T-cell (primary cell): ENCODE measurements around the gene MAPK12. TPM values are rescaled to one million over a fixed set of nuclear protein-coding genes. Genes with fewer than 3 reads are reported as not detected.
A peak's percentile ranks its signal among the peaks of the same experiment; 100 is the strongest.

Experiments
- ATAC-seq, 4 experiments: fragments of 200-7000 bp in 3 of 4; fragments of 150-1000 bp in 1 of 4; cut with Tn5 transposase; replicated peaks in 1 of 4; 1 replicate in 3 of 4; 2 replicates in 1 of 4; pipeline ENCODE4 v1.10.0; 2021; ENCODE audit warnings: moderate library complexity in 3 of 4, mild to moderate bottlenecking in 2 of 4, moderate number of reproducible peaks in 1 of 4
- CTCF ChIA-PET, 2 donors: fragments of 300-600 bp; sonication (Branson Sonifier 250); formaldehyde crosslinking; loops; one replicate each; lab custom pipeline; 2022; ENCODE audit warnings: antibody characterized with exemption in 2 of 2; lab: Charles Lee
- POLR2A ChIA-PET, 2 donors: fragments of 300-600 bp; sonication (Branson Sonifier 250); formaldehyde crosslinking; loops; one replicate each; lab custom pipeline; 2022; ENCODE audit warnings: antibody characterized with exemption in 2 of 2; lab: Charles Lee
- DNase-seq, 35 experiments: peaks; one replicate each; pipeline versions ENCODE4 v3.0.0 to v3.0.0-alpha.2; 2013 to 2023
- H3K27ac ChIP-seq: one replicate; pipeline ENCODE4 v1.5.1; 2013; ENCODE audit warnings: low read length
- H3K27me3 ChIP-seq, 2 experiments: replicated peaks in 1 of 2; 1 replicate in 1 of 2; 2 replicates in 1 of 2; pipeline versions ENCODE4 v1.6.1 to v1.7.0; 2013; ENCODE audit warnings: low read length in 1 of 2, mixed read lengths in 1 of 2; ENCODE audit not compliant: control insufficient read depth in 2 of 2, insufficient read depth in 2 of 2; ENCODE audit errors: extremely low read depth in 1 of 2
- H3K36me3 ChIP-seq, 2 donors: 1 replicate in 1 of 2; 2 replicates in 1 of 2; pipeline versions ENCODE4 v1.6.1 to v1.7.0; 2013; ENCODE audit warnings: low read length in 1 of 2; ENCODE audit not compliant: control insufficient read depth in 2 of 2, insufficient read depth in 1 of 2; ENCODE audit errors: extremely low read depth in 1 of 2
- H3K4me1 ChIP-seq, 2 experiments: 1 replicate in 1 of 2; 2 replicates in 1 of 2; pipeline versions ENCODE4 v1.6.1 to v1.7.0; 2013; ENCODE audit warnings: low read length in 2 of 2, mixed read lengths in 1 of 2; ENCODE audit not compliant: insufficient read depth in 2 of 2, control insufficient read depth in 1 of 2; ENCODE audit errors: extremely low read depth in 1 of 2
- H3K4me3 ChIP-seq, 2 donors: 1 replicate in 1 of 2; 2 replicates in 1 of 2; pipeline versions ENCODE4 v1.5.1 to v1.7.0; 2013; ENCODE audit warnings: mild to moderate bottlenecking in 2 of 2, low read length in 1 of 2, moderate library complexity in 1 of 2; ENCODE audit not compliant: control insufficient read depth in 1 of 2; ENCODE audit errors: extremely low read depth in 1 of 2
- H3K9me3 ChIP-seq: 2 replicates; pipeline ENCODE4 v1.7.0; 2013
- H3K27ac Mint-ChIP-seq, 2 donors: one replicate each; pipeline ENCODE4 v1.8.0; 2020 to 2021; ENCODE audit warnings: mild to moderate bottlenecking in 2 of 2, mixed read lengths in 2 of 2
- H3K27me3 Mint-ChIP-seq, 2 donors: one replicate each; pipeline ENCODE4 v1.8.0; 2021 to 2022; ENCODE audit warnings: mixed read lengths in 2 of 2
- H3K36me3 Mint-ChIP-seq: one replicate; pipeline ENCODE4 v1.8.0; 2021; ENCODE audit warnings: mixed read lengths
- H3K4me1 Mint-ChIP-seq, 3 donors: one replicate each; pipeline ENCODE4 v1.8.0; 2020 to 2022; ENCODE audit warnings: mixed read lengths in 3 of 3, mild to moderate bottlenecking in 1 of 3
- H3K4me3 Mint-ChIP-seq, 3 donors: one replicate each; pipeline ENCODE4 v1.8.0; 2020 to 2022; ENCODE audit warnings: mild to moderate bottlenecking in 3 of 3, mixed read lengths in 3 of 3, moderate library complexity in 3 of 3
- H3K9me3 Mint-ChIP-seq, 3 donors: one replicate each; pipeline ENCODE4 v1.8.0; 2020 to 2022; ENCODE audit warnings: mixed read lengths in 3 of 3
- WGBS: methylation state at CpG from one replicate; pipeline ENCODE4 v1.1.5; 2013; ENCODE audit warnings: missing lambda C conversion rate; ENCODE audit not compliant: insufficient coverage; 5-methylcytosine and 5-hydroxymethylcytosine counted together
- total RNA-seq, 35 experiments: library from RNA in 6 of 35; stranded (reverse) in 6 of 35; fragments of 120-200 nt in 1 of 35; gene quantifications; one replicate each; pipeline versions ENCODE4 v1.2.1 to v1.2.4 and lab custom pipeline; 2013 to 2026

Gene MAPK12
- total RNA-seq, 5 donors from 2014 or later (not counting 1 experiment from before 2014, with no cell fraction given) = 1.7 to 3.1 (median 2.9) TPM

DNA sequence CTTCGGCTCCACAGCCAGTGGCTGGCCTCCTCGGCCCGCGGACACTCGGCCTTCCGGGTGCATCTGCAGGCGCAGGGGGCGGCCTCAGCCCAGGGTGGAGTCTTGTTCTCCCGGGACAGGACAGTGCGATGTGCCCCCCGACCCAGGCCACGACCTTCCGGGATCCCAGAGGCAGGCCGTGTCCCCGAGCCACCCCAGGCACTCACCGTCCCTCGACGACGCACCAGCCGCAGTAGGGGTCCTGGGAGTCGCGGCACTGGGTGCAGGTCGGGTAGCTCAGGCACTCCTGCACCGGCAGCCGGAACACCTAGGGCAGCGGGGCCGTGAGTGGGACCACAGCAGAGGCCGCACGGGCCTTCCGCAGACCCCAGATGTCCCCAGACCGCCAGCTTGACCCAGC lies 26.2 kb upstream of the MAPK12 start:
- Histone ChIP-seq H3K9me3 (no peaks in the 10 kb centered on the region), H3K36me3 (no peaks in the 10 kb centered on the region), H3K4me3 (no peak overlapping the region), H3K4me1 (peaks cover 0 to 9% of the 10 kb centered on the region in 2 experiments), H3K27ac (no peak overlapping the region), H3K27me3 (peaks cover 0 to 47% of the 10 kb centered on the region in 2 experiments)
- Mint-ChIP-seq H3K27me3 (peaks cover 12 to 16% of the 10 kb centered on the region in 2 donors), H3K36me3 (no peaks in the 10 kb centered on the region), H3K4me3 (no peak overlapping the region), H3K4me1 (peaks cover 3 to 4% (median 3%) of the 10 kb centered on the region in 3 donors), H3K9me3 (no peaks in the 10 kb centered on the region), H3K27ac (no peak overlapping the region)
- POLR2A ChIA-PET = no interaction called here
- 93% methylated on average over 31 of the region's 31 CpGs for WGBS
- CTCF ChIA-PET = no interaction called here
- DNase-seq (no peak), ATAC-seq (no peak)

DNA sequence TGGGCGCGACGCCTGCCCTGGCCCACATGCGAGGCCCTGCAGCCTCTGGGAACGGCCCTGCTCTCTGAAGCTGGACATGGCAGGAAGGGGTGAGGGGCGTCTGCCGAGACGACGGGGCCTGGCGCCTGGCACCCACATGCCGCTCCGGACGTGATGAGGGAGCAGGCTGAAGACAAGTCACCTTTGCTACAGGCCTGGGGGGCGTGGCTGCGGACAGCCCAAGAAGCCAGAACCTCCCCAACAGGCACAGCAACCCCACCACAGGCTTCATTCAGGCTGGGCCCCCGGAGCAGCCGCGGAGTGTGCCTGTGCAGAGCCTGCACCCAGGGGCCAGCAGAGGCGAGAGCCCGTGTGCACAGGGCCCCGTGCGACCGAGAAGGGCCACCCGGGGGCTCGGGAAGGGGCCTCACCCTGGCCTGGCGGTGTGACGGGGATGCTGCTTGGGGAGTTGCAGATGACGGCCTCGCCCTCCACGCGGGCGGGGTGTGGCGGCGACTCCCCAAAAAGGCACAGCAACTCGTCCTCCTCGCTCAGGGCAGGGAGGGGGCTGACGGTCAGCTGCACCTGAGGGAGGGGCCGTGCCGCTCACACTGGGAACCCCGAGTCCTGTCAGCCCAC lies 25.3 kb upstream of the MAPK12 start:
- Histone ChIP-seq H3K4me3 (no peak overlapping the region), H3K4me1 (peaks cover 0 to 2% of the 10 kb centered on the region in 2 experiments), H3K9me3 (no peaks in the 10 kb centered on the region), H3K27me3 (peaks cover 0 to 38% of the 10 kb centered on the region in 2 experiments), H3K27ac (no peak overlapping the region), H3K36me3 (no peaks in the 10 kb centered on the region)
- Mint-ChIP-seq H3K27me3 (peaks cover 7 to 10% of the 10 kb centered on the region in 2 donors), H3K4me1 (no peaks in the 10 kb centered on the region), H3K27ac (no peak overlapping the region), H3K4me3 (no peak overlapping the region), H3K36me3 (no peaks in the 10 kb centered on the region), H3K9me3 (no peaks in the 10 kb centered on the region)
- ChIA-PET CTCF (no interaction called here), POLR2A (no interaction called here)
- 86% methylated on average over 37 of the region's 40 CpGs for WGBS
- DNase-seq (no peak), ATAC-seq (no peak)

DNA sequence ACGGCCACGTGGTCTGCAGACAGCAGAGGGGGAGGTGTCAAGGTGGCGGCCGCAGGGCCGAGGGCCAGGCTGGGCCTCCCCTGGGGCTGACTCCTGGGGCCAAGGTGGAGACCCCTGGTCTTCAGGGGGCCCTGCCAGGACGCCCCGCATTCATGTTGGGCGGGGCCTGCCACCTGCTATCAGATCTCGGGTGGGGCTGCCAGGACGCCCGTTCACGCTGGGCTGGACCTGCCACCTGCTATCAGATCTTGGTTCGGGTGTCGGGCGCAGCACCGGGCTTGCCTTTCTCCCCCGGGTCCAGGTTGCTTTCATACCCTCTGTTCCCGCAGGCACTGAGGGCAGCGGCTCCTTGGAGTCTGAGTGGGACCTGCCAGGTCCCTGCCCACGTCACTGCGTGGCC lies 24.8 kb upstream of the MAPK12 start:
- WGBS = 83% methylated on average over 21 of the region's 21 CpGs
- no peak for ATAC-seq
- CTCF ChIA-PET = no interaction called here
- Histone ChIP-seq H3K36me3 (no peaks in the 10 kb centered on the region), H3K4me3 (no peak overlapping the region), H3K4me1 (no peaks in the 10 kb centered on the region), H3K9me3 (no peaks in the 10 kb centered on the region), H3K27ac (no peak overlapping the region), H3K27me3 (peaks cover 0 to 32% of the 10 kb centered on the region in 2 experiments)
- Mint-ChIP-seq H3K4me1 (no peaks in the 10 kb centered on the region), H3K9me3 (no peaks in the 10 kb centered on the region), H3K4me3 (no peak overlapping the region), H3K27ac (no peak overlapping the region), H3K27me3 (peaks cover 1 to 4% of the 10 kb centered on the region in 2 donors), H3K36me3 (no peaks in the 10 kb centered on the region)
- POLR2A ChIA-PET = no interaction called here
- no peak for DNase-seq

DNA sequence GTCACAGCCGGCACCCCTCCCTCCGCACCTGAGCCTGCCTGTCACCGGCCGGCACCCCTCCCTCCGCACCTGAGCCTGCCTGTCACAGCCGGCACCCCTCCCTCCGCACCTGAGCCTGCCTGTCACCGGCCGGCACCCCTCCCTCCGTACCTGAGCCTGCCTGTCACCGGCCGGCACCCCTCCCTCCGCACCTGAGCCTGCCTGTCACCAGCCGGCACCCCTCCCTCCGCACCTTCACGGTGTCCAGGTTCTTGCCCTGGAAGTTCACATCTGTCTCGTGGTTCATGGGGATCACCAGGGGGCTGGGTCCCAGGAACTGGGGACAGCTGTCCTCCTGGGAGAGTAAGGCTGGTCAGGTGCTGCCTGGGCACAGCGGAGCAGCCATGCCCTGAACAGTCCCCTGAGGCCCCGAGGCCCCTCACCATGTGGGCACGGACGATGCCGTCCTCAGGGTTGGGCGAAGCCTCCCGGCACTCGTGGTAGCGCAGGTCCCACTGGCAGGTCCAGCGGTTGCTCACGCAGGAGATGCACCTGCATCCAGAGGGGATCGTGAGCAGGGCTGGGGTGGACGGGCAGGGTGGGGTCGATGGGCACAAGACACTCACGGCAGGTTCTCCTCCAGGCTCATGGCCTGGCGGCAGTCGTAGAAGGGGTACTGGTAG lies 24.2 kb upstream of the MAPK12 start:
- ChIA-PET POLR2A (no interaction called here), CTCF (no interaction called here)
- ATAC-seq (no peak), DNase-seq (no peak)
- Mint-ChIP-seq H3K27me3 (peaks cover 0 to 3% of the 10 kb centered on the region in 2 donors), H3K4me1 (no peaks in the 10 kb centered on the region), H3K4me3 (no peak overlapping the region), H3K27ac (no peak overlapping the region), H3K36me3 (no peaks in the 10 kb centered on the region), H3K9me3 (no peaks in the 10 kb centered on the region)
- Histone ChIP-seq H3K27ac (no peak overlapping the region), H3K36me3 (no peaks in the 10 kb centered on the region), H3K4me1 (no peaks in the 10 kb centered on the region), H3K27me3 (peaks cover 0 to 27% of the 10 kb centered on the region in 2 experiments), H3K9me3 (no peaks in the 10 kb centered on the region), H3K4me3 (no peak overlapping the region)
- 95% methylated on average over 24 of the region's 34 CpGs for WGBS

DNA sequence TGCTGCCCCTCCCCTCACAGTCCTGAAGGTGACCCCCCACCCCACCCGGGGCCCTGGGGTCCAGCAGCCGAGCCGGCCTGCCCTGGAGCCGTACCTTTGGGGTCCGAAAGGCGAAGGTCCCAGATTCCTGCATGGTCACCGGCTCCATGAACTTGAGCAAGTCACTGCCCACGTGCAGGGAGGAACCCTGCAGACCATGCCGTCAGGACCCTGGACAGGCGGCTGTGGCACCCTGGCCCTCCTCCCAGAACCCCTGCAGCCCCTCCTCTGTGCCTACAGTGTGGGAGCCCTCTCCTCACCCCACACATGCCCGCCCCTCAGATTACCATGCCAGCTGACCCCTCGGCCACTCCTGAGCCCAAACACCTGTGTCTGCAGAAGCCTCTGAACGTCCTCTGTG lies 23.0 kb upstream of the MAPK12 start:
- ATAC-seq (no peak), DNase-seq (no peak)
- H3K27ac ChIP-seq = no peak overlapping the region
- H3K9me3 ChIP-seq = no peaks in the 10 kb centered on the region
- Mint-ChIP-seq H3K4me3 (no peak overlapping the region), H3K9me3 (no peaks in the 10 kb centered on the region), H3K4me1 (no peaks in the 10 kb centered on the region), H3K36me3 (no peaks in the 10 kb centered on the region), H3K27me3 (peaks cover 0 to 3% of the 10 kb centered on the region in 2 donors), H3K27ac (peak overlapping the region in 1 of 2 donors; percentile 49)
- 82% methylated on average over 13 of the region's 13 CpGs for WGBS
- POLR2A ChIA-PET = no interaction called here
- CTCF ChIA-PET = no interaction called here
- peaks cover 0 to 14% of the 10 kb centered on the region in 2 experiments for H3K27me3 ChIP-seq
- no peak overlapping the region for H3K4me3 ChIP-seq
- no peaks in the 10 kb centered on the region for H3K36me3 ChIP-seq
- no peaks in the 10 kb centered on the region for H3K4me1 ChIP-seq

DNA sequence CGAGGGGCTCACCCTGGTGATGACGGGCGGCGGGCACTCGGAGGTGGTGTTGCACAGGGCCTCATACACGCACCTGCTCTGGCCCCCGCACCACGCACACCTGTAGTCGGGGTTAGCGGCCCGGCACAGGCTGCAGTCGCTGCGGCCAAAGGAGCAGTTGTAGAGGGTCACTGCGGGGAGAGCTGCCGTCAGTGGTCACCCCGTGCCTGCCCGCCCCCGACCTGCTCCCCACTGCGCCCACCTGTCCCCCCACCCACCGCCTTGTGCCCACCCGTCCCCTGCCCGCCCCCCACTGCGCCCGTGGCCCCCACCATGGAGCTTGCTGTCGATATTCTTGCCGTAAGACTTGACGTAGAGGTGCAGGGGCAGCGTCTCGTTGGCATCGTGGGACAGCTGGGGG lies 22.3 kb upstream of the MAPK12 start:
- no peaks in the 10 kb centered on the region for H3K4me1 Mint-ChIP-seq
- no peak overlapping the region for H3K27ac ChIP-seq
- no peak overlapping the region for H3K4me3 ChIP-seq
- H3K36me3 Mint-ChIP-seq = no peaks in the 10 kb centered on the region
- ATAC-seq = no peak
- POLR2A ChIA-PET = no interaction called here
- no peaks in the 10 kb centered on the region for H3K4me1 ChIP-seq
- no peaks in the 10 kb centered on the region for H3K36me3 ChIP-seq
- 93% methylated on average over 22 of the region's 30 CpGs for WGBS
- H3K27me3 ChIP-seq = peaks cover 0 to 14% of the 10 kb centered on the region in 2 experiments
- DNase-seq = no peak
- H3K9me3 Mint-ChIP-seq = no peaks in the 10 kb centered on the region
- CTCF ChIA-PET = no interaction called here
- H3K4me3 Mint-ChIP-seq = no peak overlapping the region
- H3K27me3 Mint-ChIP-seq = no peaks in the 10 kb centered on the region
- H3K9me3 ChIP-seq = no peaks in the 10 kb centered on the region
- H3K27ac Mint-ChIP-seq = no peak overlapping the region
